PFSK-1 (cell line): ENCODE data around the gene UGT8.

Experiments
- FOXP2 ChIP-seq: optimal IDR thresholded peaks from 2 replicates; pipeline ENCODE3; 2011; ENCODE audit warnings: borderline replicate concordance, control low read depth, inconsistent platforms; ENCODE audit not compliant: insufficient read depth; ENCODE audit errors: extremely low read length, extremely low read depth
- POLR2AphosphoS5 ChIP-seq: IDR thresholded peaks from 2 replicates; pipeline ENCODE4 v1.6.1; 2012; ENCODE audit warnings: low read depth, mild to moderate bottlenecking, control low read depth, low read length, moderate library complexity
- REST ChIP-seq, 2 experiments: IDR thresholded peaks; 2 replicates each; pipeline versions ENCODE4 v1.6.1 to v1.8.0; 2011 to 2012; ENCODE audit warnings: low read depth in 2 of 2, low read length in 2 of 2, control low read depth in 1 of 2, inconsistent platforms in 1 of 2, mild to moderate bottlenecking in 1 of 2, moderate library complexity in 1 of 2; ENCODE audit not compliant: insufficient read depth in 1 of 2
- SIN3A ChIP-seq: IDR thresholded peaks from 2 replicates; pipeline ENCODE4 v1.6.1; 2012; ENCODE audit warnings: mild to moderate bottlenecking, low read length, moderate library complexity, borderline replicate concordance; ENCODE audit not compliant: insufficient read depth
- TAF1 ChIP-seq: IDR thresholded peaks from 2 replicates; pipeline ENCODE4 v1.6.1; 2012; ENCODE audit warnings: low read length, control low read depth, borderline replicate concordance; ENCODE audit not compliant: insufficient read depth

The UGT8 gene

DNA sequence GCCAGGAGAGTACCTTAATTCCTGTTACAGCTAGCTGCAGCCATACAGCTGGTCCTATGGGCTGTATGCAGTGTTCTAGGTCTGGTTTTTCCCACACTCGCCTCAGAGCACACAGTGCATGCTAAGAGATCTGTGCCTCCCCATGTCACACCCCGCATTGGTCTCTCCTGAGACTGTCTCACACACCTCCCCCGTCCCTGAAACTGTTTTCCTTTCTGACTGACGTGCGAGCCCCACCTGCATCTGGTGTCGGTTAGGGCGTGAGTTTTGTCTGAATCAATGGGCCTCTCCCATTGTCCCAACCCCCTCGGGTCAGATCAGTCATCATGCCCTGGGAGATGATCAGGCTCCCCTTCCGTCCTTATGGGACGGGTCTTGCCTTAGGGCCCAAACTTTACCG is 3.4 kb upstream of the UGT8 start:
- no peak for TF ChIP-seq SIN3A
- no peak for TF ChIP-seq FOXP2
- TF ChIP-seq POLR2AphosphoS5, result no peak
- TF ChIP-seq REST (IDR thresholded peaks at IDR 0.05; ENCODE audit: insufficient read depth in 1 of 2, low read depth in 2 of 2, low read length in 2 of 2), result no peak
- no peak for TF ChIP-seq TAF1

GRCh38 chr4:114595921-114596320 is 2.7 kb upstream of the UGT8 start:
- TF ChIP-seq FOXP2 (no peak), POLR2AphosphoS5 (no peak), TAF1 (no peak), REST (IDR thresholded peaks at IDR 0.05; ENCODE audit: insufficient read depth in 1 of 2, low read depth in 2 of 2, low read length in 2 of 2) (no peak), SIN3A (no peak)

GRCh38 chr4:114597410-114598115 is 1.0 kb upstream of the UGT8 start:
- TF ChIP-seq POLR2AphosphoS5, result no peak
- no peak for TF ChIP-seq REST (IDR thresholded peaks at IDR 0.05; ENCODE audit: insufficient read depth in 1 of 2, low read depth in 2 of 2, low read length in 2 of 2)
- TF ChIP-seq TAF1, result no peak
- no peak for TF ChIP-seq SIN3A
- no peak for TF ChIP-seq FOXP2

DNA sequence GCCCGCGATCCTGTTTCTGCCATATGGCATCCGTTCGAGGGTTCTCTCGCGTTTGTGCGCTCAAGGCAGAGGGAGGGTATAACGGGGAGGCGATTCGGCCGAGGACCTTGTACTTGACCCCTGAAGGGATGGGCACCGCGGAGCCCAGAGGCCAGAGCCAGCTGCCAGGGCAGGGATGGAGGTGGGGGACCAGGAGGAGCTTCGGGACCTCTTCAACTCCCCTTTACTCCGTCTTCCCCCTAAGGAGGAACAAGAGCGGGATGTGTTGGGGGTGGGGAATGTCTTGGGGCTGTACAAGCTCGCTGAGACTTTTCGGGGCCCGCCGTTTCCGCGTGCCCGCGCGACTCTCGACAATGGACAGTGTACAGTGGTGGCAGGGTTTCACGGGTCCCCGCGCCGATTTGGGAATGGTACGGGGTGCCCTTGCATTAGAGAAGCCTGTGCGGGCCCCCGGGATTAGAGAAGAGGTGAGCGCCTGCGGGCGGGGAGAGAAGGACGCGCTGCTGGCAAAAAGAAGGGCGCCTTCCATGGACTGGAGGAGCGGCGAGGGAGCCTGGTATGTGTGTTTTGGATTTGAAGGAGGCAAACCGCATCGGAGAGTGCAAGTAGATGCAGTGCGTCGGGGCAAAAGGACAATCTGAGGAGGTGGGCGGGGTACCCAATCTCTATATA is 760 bp downstream of the UGT8 start:
- TF ChIP-seq POLR2AphosphoS5, result no peak
- no peak for TF ChIP-seq TAF1
- no peak for TF ChIP-seq REST (IDR thresholded peaks at IDR 0.05; ENCODE audit: insufficient read depth in 1 of 2, low read depth in 2 of 2, low read length in 2 of 2)
- no peak for TF ChIP-seq FOXP2
- no peak for TF ChIP-seq SIN3A
